HEK293T (cell line): ENCODE data around the gene EMX1.

Source experiments
- BHLHE40 ChIP-seq: fragments of 450-650 bp; IDR thresholded peaks from 2 replicates; pipeline ENCODE4 v1.6.1; 2016; ENCODE audit warnings: mild to moderate bottlenecking, moderate library complexity, borderline replicate concordance
- CTBP1 ChIP-seq: fragments of 450-650 bp; IDR thresholded peaks from 2 replicates; pipeline ENCODE4 v1.6.1; 2016; ENCODE audit warnings: borderline replicate concordance
- ELF4 ChIP-seq: fragments of 450-650 bp; IDR thresholded peaks from 2 replicates; pipeline ENCODE4 v1.6.1; 2017; ENCODE audit warnings: antibody characterized with exemption
- FOXA1 ChIP-seq: fragments of 450-650 bp; IDR thresholded peaks from 2 replicates; pipeline ENCODE4 v1.6.1; 2016; ENCODE audit warnings: mild to moderate bottlenecking
- FOXK2 ChIP-seq: fragments of 450-650 bp; IDR thresholded peaks from 2 replicates; pipeline ENCODE4 v1.6.1; 2016; ENCODE audit warnings: mild to moderate bottlenecking
- FOXM1 ChIP-seq: fragments of 450-650 bp; IDR thresholded peaks from 2 replicates; pipeline ENCODE4 v1.6.1; 2017; ENCODE audit warnings: mild to moderate bottlenecking, borderline replicate concordance
- HDGF ChIP-seq: fragments of 450-650 bp; IDR thresholded peaks from 2 replicates; pipeline ENCODE4 v1.6.1; 2017; ENCODE audit warnings: antibody characterized with exemption, borderline replicate concordance
- L3MBTL2 ChIP-seq: fragments of 450-650 bp; conservative IDR thresholded peaks from 2 replicates; pipeline ENCODE4 v1.6.1; 2016; ENCODE audit warnings: mild to moderate bottlenecking
- LEF1 ChIP-seq: fragments of 450-650 bp; IDR thresholded peaks from 2 replicates; pipeline ENCODE4 v1.6.1; 2017; ENCODE audit warnings: mild to moderate bottlenecking, borderline replicate concordance
- SP1 ChIP-seq: fragments of 450-650 bp; IDR thresholded peaks from 2 replicates; pipeline ENCODE4 v1.6.1; 2017
- SUZ12 ChIP-seq: fragments of 450-650 bp; IDR thresholded peaks from 2 replicates; pipeline ENCODE4 v1.6.1; 2016; ENCODE audit warnings: mild to moderate bottlenecking
- TARDBP ChIP-seq: fragments of 450-650 bp; IDR thresholded peaks from 2 replicates; pipeline ENCODE4 v1.6.1; 2016
- ZNF384 ChIP-seq: fragments of 450-650 bp; IDR thresholded peaks from 2 replicates; pipeline ENCODE4 v1.6.1; 2016
- TF ChIP-seq, protein P1 (sequence below): fragments of 450-650 bp; IDR thresholded peaks from 2 replicates; pipeline ENCODE4 v1.6.1; 2016

DNA sequence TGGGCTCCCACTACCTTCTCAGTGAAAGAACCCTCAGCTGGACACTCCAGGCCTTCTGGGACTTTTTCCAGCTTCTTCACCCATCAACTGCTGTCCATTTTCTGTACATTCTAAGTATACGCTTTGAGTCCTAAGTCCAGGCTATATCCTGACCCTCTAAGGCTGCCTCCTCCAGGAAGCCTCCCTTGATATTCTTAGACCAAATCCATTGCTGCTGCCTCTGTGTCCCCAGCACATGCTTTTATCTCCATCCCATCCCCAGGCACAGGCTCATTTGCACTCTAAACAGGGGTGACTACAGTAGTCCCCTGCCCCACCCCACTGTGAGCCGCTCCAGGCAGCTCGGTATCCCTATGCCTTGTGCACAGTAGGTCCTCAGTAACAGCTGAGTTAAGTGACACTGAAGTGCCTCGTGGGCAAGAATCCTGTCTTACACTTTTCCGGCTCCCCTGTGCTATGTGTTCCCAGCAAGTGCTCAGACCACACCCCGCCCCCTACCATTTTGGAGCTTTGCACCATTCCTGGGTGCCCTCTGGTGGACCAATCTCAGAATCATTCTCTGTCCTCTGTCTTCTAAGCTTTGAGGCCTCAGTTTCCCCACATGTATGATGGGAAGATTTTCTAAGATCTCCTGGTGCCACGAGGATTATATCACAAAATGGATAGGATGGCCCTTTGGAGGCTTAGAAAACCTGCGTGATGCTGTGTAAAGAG lies 34.9 kb downstream of the EMX1 start:
- TF ChIP-seq FOXK2: no peak
- TF ChIP-seq BHLHE40: no peak
- TF ChIP-seq LEF1: no peak
- TF ChIP-seq SUZ12: no peak
- no peak for TF ChIP-seq TARDBP
- TF ChIP-seq SP1: no peak
- TF ChIP-seq FOXM1: no peak
- no peak for TF ChIP-seq ELF4
- TF ChIP-seq, protein P1, sequence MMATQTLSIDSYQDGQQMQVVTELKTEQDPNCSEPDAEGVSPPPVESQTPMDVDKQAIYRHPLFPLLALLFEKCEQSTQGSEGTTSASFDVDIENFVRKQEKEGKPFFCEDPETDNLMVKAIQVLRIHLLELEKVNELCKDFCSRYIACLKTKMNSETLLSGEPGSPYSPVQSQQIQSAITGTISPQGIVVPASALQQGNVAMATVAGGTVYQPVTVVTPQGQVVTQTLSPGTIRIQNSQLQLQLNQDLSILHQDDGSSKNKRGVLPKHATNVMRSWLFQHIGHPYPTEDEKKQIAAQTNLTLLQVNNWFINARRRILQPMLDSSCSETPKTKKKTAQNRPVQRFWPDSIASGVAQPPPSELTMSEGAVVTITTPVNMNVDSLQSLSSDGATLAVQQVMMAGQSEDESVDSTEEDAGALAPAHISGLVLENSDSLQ: no peak
- TF ChIP-seq CTBP1: no peak
- TF ChIP-seq HDGF: no peak
- TF ChIP-seq FOXA1: no peak
- TF ChIP-seq ZNF384: no peak
- no peak for TF ChIP-seq L3MBTL2
